GM13976 (cell line): Measurements from ENCODE around the gene HYAL2.
A peak's percentile ranks its signal among the peaks of the same experiment; 100 is the strongest.

Source experiments
- DNase-seq: peaks from one replicate; pipeline ENCODE4 v3.0.0; 2012; ENCODE audit warnings: low spot score
- CTCF ChIP-seq: IDR thresholded peaks from 2 replicates; pipeline ENCODE4 v1.5.1; 2012; ENCODE audit warnings: borderline replicate concordance, mild to moderate bottlenecking; ENCODE audit not compliant: insufficient read depth; ENCODE audit errors: extremely low read depth, missing control alignments, control extremely low read depth
- in situ Hi-C: fragments of 300-500 bp; cut with MboI; formaldehyde crosslinking; loops from one replicate; pipeline ENCODE4 v1.12.0; 2022; ENCODE audit warnings: low sequenced_read_pairs, mixed read lengths, inconsistent platforms; ENCODE audit not compliant: unreplicated experiment

Gene HYAL2

GRCh38 chr3:50322386-50323091 is at the start of gene HYAL2:
TSS of gene HYAL2 (minus strand) at chr3:50322745. CDS start at chr3:50320489, 2,256 bp downstream.
- in situ Hi-C loops: no loop called here
- DNase-seq: no peak
- TF ChIP-seq CTCF: no peak

GRCh38 chr3:50371133-50371685 is 48.7 kb upstream of the HYAL2 start:
- no peak for DNase-seq
- no peak for TF ChIP-seq CTCF
- in situ Hi-C loops: no loop called here

- in situ Hi-C loops: no loop called here
- TF ChIP-seq CTCF: no peak
- no peak for DNase-seq
These were observed 48.0 kb upstream of the HYAL2 start for GRCh38 chr3:50370594-50370993.

- in situ Hi-C loops: no loop called here
- no peak for TF ChIP-seq CTCF
- DNase-seq: no peak
These were observed 46.6 kb upstream of the HYAL2 start for GRCh38 chr3:50369012-50369670.

GRCh38 chr3:50365842-50366220 is 43.3 kb upstream of the HYAL2 start:
- no peak for DNase-seq
- in situ Hi-C loops: no loop called here
- TF ChIP-seq CTCF: no peak

- TF ChIP-seq CTCF: no peak
- peak; percentile 97 for DNase-seq
- in situ Hi-C loops: no loop called here
These were observed 42.7 kb upstream of the HYAL2 start for GRCh38 chr3:50365080-50365841.
